GM23338 (cell line): ENCODE results near the gene LRRN4. TPM values are rescaled to one million over a fixed set of nuclear protein-coding genes. Genes with fewer than 3 reads are reported as not detected.

Source experiments
- ATAC-seq: fragments of 200-7000 bp; cut with Tn5 transposase; 3 replicates; pipeline ENCODE4 v1.9.1; 2020
- DNase-seq: peaks from one replicate; pipeline ENCODE4 v3.0.0-alpha.2; 2015; ENCODE audit warnings: low spot score
- H2AFZ ChIP-seq: fragments of 200-600 bp; sonication (generic); 2 replicates; pipeline ENCODE4 v1.8.0; 2016; ENCODE audit warnings: antibody characterized with exemption, mild to moderate bottlenecking, moderate library complexity
- H3F3A ChIP-seq: fragments of 200-600 bp; sonication (generic); replicated peaks from 2 replicates; pipeline ENCODE4 v1.8.0; 2017; ENCODE audit warnings: antibody characterized with exemption, mixed run types, low read depth
- H3K27ac ChIP-seq: fragments of 200-600 bp; sonication (generic); 2 replicates; pipeline ENCODE4 v1.6.1; 2016; ENCODE audit warnings: low read depth
- H3K27me3 ChIP-seq: fragments of 200-600 bp; sonication (generic); 2 replicates; pipeline ENCODE4 v1.8.0; 2016; ENCODE audit warnings: mild to moderate bottlenecking, mixed run types, moderate library complexity; ENCODE audit not compliant: insufficient read depth
- H3K36me3 ChIP-seq: fragments of 200-600 bp; sonication (generic); 2 replicates; pipeline ENCODE4 v1.8.0; 2016; ENCODE audit warnings: mild to moderate bottlenecking; ENCODE audit not compliant: insufficient read depth
- H3K4me1 ChIP-seq: fragments of 200-600 bp; sonication (generic); 2 replicates; pipeline ENCODE4 v1.8.0; 2016; ENCODE audit warnings: mild to moderate bottlenecking, moderate library complexity; ENCODE audit not compliant: insufficient read depth
- H3K4me2 ChIP-seq: fragments of 200-600 bp; sonication (generic); 2 replicates; pipeline ENCODE4 v1.7.1; 2017; ENCODE audit warnings: mixed run types
- H3K4me3 ChIP-seq: fragments of 200-600 bp; sonication (generic); 2 replicates; pipeline ENCODE4 v1.6.1; 2016; ENCODE audit warnings: mixed run types
- H3K79me2 ChIP-seq: fragments of 200-600 bp; sonication (generic); replicated peaks from 2 replicates; pipeline ENCODE4 v1.8.0; 2017; ENCODE audit warnings: mild to moderate bottlenecking; ENCODE audit not compliant: insufficient read depth
- H3K9me2 ChIP-seq: fragments of 200-600 bp; sonication (generic); 2 replicates; pipeline ENCODE4 v1.8.0; 2017; ENCODE audit not compliant: insufficient read depth
- H4K20me1 ChIP-seq: fragments of 200-600 bp; sonication (generic); replicated peaks from 2 replicates; pipeline ENCODE4 v1.8.0; 2017; ENCODE audit warnings: mild to moderate bottlenecking; ENCODE audit not compliant: insufficient read depth
- H3K27ac Mint-ChIP-seq: 2 replicates; pipeline ENCODE4 v1.8.0; 2020; ENCODE audit warnings: inconsistent platforms, mild to moderate bottlenecking, moderate library complexity, mixed read lengths
- H3K27me3 Mint-ChIP-seq: 3 replicates; pipeline ENCODE4 v1.8.0; 2022; ENCODE audit warnings: low read depth, mild to moderate bottlenecking, moderate library complexity, mixed read lengths, inconsistent platforms; ENCODE audit not compliant: insufficient read depth, poor library complexity
- H3K36me3 Mint-ChIP-seq: 3 replicates; pipeline ENCODE4 v1.8.0; 2021; ENCODE audit warnings: low read depth, mild to moderate bottlenecking, inconsistent platforms, moderate library complexity, mixed read lengths
- H3K4me1 Mint-ChIP-seq: 3 replicates; pipeline ENCODE4 v1.8.0; 2020; ENCODE audit warnings: mild to moderate bottlenecking, inconsistent platforms, mixed read lengths
- H3K4me3 Mint-ChIP-seq: 3 replicates; pipeline ENCODE4 v1.8.0; 2021; ENCODE audit warnings: moderate library complexity, mild to moderate bottlenecking, inconsistent platforms, mixed read lengths
- H3K9me3 Mint-ChIP-seq: 3 replicates; pipeline ENCODE4 v1.8.0; 2020; ENCODE audit warnings: moderate library complexity, mild to moderate bottlenecking, inconsistent platforms, mixed read lengths
- CREB1 ChIP-seq: fragments of 250-450 bp; sonication (Bioruptor Pico); IDR thresholded peaks from 2 replicates; pipeline ENCODE4 v1.5.0; 2020; ENCODE audit warnings: low read depth, mild to moderate bottlenecking, moderate library complexity
- CTCF ChIP-seq, 2 experiments: fragments of 200-600 bp in 1 of 2; sonication (generic) in 1 of 2; conservative IDR thresholded peaks; 2 replicates each; pipeline versions ENCODE4 v1.5.1 to v1.6.1; 2016 to 2017; ENCODE audit warnings: antibody characterized with exemption in 2 of 2, low read depth in 2 of 2, mild to moderate bottlenecking in 2 of 2, moderate library complexity in 1 of 2
- ETS1 ChIP-seq: IDR thresholded peaks from 2 replicates; pipeline ENCODE4 v1.6.1; 2016; ENCODE audit warnings: antibody characterized with exemption
- EZH2 ChIP-seq: fragments of 200-600 bp; sonication (generic); IDR thresholded peaks from one replicate; pipeline ENCODE4 v1.8.0; 2017; ENCODE audit warnings: antibody characterized with exemption, mild to moderate bottlenecking, low read depth; ENCODE audit not compliant: unreplicated experiment
- JUNB ChIP-seq: IDR thresholded peaks from one replicate; pipeline ENCODE4 v1.6.1; 2016; ENCODE audit warnings: antibody characterized with exemption; ENCODE audit not compliant: unreplicated experiment
- NANOG ChIP-seq: IDR thresholded peaks from 2 replicates; pipeline ENCODE4 v1.6.1; 2016; ENCODE audit warnings: antibody characterized with exemption, borderline replicate concordance
- POLR2AphosphoS5 ChIP-seq: IDR thresholded peaks from 2 replicates; pipeline ENCODE4 v1.6.1; 2016; ENCODE audit warnings: antibody characterized with exemption, low read depth
- REST ChIP-seq: IDR thresholded peaks from one replicate; pipeline ENCODE4 v1.6.1; 2018; ENCODE audit warnings: antibody characterized with exemption; ENCODE audit not compliant: unreplicated experiment
- STAT1 ChIP-seq: IDR thresholded peaks from one replicate; pipeline ENCODE4 v1.6.1; 2016; ENCODE audit warnings: antibody characterized with exemption; ENCODE audit not compliant: unreplicated experiment
- ZNF114 ChIP-seq: fragments of 250-450 bp; sonication (Bioruptor Pico); IDR thresholded peaks from 2 replicates; pipeline ENCODE4 v1.5.0; 2020; ENCODE audit warnings: mild to moderate bottlenecking, moderate library complexity
- ZNF331 ChIP-seq: fragments of 250-450 bp; sonication (Bioruptor Pico); IDR thresholded peaks from 2 replicates; pipeline ENCODE4 v1.5.0; 2020; ENCODE audit warnings: low read depth, mild to moderate bottlenecking, moderate library complexity
- polyA plus RNA-seq: library from polyadenylated mRNA; unstranded; fragments of >200 nt; fragmentation: Nextera tagmentation; extraction: Ambion mirVana; gene quantifications from 2 replicates; pipeline ENCODE4 v1.2.1, GENCODE V29; 2016
- total RNA-seq: library from RNA; depleted of rRNA; stranded (reverse); fragments of >200 nt; shearing (Covaris generic); gene quantifications from 2 replicates; pipeline ENCODE4 v1.2.3, GENCODE V29; 2014
- TF ChIP-seq, protein P1 (sequence below): fragments of 250-450 bp; sonication (Bioruptor Pico); IDR thresholded peaks from 2 replicates; pipeline ENCODE4 v1.5.0; 2020; ENCODE audit warnings: mild to moderate bottlenecking, moderate library complexity

Gene LRRN4
- total and polyA plus RNA-seq, 2 experiments from 2014 or later = 0.21 to 2.2 TPM

- H3K9me3 Mint-ChIP-seq = no peaks in the 10 kb centered on the region
- H3K4me1 Mint-ChIP-seq = peaks cover 12% of the 10 kb centered on the region; the same call in 2 of the 3 replicates
- peak overlapping the region; percentile 96 for H3K4me3 Mint-ChIP-seq
- ATAC-seq = no peak
- Histone ChIP-seq H3K27me3 (no peaks in the 10 kb centered on the region), H3K4me2 (peak overlapping the region; percentile 96), H3K36me3 (peaks cover 5% of the 10 kb centered on the region), H3K4me1 (peaks cover 14% of the 10 kb centered on the region), H3K4me3 (peak overlapping the region; percentile 97), H3K27ac (0 out of 2 replicates have a peak overlapping the region, but pooled peaks have one; percentile 51), H3K9me2 (no peaks in the 10 kb centered on the region), H3F3A (no peaks in the 10 kb centered on the region), H3K79me2 (peaks cover 46% of the 10 kb centered on the region), H4K20me1 (peaks cover 18% of the 10 kb centered on the region), H2AFZ (peak overlapping the region; percentile 89)
- TF ChIP-seq ETS1 (no peak), ZNF331 (no peak), REST (no peak), CTCF (conservative IDR thresholded peaks at IDR 0.05; ENCODE audit: low read depth in 2 of 2) (no peak), CREB1 (CRISPR knock-in tag) (no peak), ZNF114 (CRISPR knock-in tag) (no peak), NANOG (no peak), STAT1 (no peak), POLR2AphosphoS5 (no peak), JUNB (no peak), EZH2 (no peak)
- TF ChIP-seq, protein P1, sequence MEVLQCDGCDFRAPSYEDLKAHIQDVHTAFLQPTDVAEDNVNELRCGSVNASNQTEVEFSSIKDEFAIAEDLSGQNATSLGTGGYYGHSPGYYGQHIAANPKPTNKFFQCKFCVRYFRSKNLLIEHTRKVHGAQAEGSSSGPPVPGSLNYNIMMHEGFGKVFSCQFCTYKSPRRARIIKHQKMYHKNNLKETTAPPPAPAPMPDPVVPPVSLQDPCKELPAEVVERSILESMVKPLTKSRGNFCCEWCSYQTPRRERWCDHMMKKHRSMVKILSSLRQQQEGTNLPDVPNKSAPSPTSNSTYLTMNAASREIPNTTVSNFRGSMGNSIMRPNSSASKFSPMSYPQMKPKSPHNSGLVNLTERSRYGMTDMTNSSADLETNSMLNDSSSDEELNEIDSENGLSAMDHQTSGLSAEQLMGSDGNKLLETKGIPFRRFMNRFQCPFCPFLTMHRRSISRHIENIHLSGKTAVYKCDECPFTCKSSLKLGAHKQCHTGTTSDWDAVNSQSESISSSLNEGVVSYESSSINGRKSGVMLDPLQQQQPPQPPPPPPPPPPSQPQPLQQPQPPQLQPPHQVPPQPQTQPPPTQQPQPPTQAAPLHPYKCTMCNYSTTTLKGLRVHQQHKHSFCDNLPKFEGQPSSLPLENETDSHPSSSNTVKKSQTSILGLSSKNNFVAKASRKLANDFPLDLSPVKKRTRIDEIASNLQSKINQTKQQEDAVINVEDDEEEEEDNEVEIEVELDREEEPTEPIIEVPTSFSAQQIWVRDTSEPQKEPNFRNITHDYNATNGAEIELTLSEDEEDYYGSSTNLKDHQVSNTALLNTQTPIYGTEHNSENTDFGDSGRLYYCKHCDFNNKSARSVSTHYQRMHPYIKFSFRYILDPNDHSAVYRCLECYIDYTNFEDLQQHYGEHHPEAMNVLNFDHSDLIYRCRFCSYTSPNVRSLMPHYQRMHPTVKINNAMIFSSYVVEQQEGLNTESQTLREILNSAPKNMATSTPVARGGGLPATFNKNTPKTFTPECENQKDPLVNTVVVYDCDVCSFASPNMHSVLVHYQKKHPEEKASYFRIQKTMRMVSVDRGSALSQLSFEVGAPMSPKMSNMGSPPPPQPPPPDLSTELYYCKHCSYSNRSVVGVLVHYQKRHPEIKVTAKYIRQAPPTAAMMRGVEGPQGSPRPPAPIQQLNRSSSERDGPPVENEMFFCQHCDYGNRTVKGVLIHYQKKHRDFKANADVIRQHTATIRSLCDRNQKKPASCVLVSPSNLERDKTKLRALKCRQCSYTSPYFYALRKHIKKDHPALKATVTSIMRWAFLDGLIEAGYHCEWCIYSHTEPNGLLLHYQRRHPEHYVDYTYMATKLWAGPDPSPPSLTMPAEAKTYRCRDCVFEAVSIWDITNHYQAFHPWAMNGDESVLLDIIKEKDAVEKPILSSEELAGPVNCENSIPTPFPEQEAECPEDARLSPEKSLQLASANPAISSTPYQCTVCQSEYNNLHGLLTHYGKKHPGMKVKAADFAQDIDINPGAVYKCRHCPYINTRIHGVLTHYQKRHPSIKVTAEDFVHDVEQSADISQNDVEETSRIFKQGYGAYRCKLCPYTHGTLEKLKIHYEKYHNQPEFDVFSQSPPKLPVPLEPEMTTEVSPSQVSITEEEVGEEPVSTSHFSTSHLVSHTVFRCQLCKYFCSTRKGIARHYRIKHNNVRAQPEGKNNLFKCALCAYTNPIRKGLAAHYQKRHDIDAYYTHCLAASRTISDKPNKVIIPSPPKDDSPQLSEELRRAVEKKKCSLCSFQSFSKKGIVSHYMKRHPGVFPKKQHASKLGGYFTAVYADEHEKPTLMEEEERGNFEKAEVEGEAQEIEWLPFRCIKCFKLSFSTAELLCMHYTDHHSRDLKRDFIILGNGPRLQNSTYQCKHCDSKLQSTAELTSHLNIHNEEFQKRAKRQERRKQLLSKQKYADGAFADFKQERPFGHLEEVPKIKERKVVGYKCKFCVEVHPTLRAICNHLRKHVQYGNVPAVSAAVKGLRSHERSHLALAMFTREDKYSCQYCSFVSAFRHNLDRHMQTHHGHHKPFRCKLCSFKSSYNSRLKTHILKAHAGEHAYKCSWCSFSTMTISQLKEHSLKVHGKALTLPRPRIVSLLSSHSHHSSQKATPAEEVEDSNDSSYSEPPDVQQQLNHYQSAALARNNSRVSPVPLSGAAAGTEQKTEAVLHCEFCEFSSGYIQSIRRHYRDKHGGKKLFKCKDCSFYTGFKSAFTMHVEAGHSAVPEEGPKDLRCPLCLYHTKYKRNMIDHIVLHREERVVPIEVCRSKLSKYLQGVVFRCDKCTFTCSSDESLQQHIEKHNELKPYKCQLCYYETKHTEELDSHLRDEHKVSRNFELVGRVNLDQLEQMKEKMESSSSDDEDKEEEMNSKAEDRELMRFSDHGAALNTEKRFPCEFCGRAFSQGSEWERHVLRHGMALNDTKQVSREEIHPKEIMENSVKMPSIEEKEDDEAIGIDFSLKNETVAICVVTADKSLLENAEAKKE (CRISPR knock-in tag) = no peak
- peak overlapping the region; percentile 95 for H3K27ac Mint-ChIP-seq
- DNase-seq = no peak
- H3K36me3 Mint-ChIP-seq = peaks cover 17% of the 10 kb centered on the region; the same call in 2 of the 3 replicates
- H3K27me3 Mint-ChIP-seq = peaks cover 3% of the 10 kb centered on the region
Measured at GRCh38 chr20:6006603-6006949, 47.3 kb downstream of the LRRN4 start.
